Measurements from ENCODE around the gene VIT. TPM values are rescaled to one million over a fixed set of nuclear protein-coding genes. Genes with fewer than 3 reads are reported as not detected.

Gene VIT
- polyA plus RNA-seq, 3 donors = not detected

DNA sequence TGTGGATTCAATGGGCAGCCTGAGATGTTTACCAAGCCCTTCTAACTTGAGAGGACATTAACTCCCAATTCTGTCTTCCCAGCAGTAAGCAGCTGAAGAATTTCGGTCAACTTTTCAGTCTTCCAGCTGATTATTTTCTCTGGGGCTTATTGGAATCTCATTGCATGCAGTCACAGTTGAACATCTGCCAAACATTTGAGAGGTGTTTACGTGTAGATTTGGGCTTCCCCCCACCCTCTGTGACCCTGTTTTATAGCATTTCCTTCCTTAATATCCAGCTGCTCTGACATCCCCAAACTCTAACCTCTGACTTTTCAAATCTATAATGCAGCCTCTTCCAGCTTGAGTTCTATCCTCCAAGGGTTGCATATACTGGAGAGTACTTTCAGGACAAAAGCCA, 16.5 kb upstream of the VIT start:
- peaks cover 0 to 4% of the 10 kb centered on the region in 2 donors for H3K36me3 Mint-ChIP-seq
- no peak overlapping the region for H3K4me3 Mint-ChIP-seq
- Histone ChIP-seq H3K27me3 (ENCODE audit: control insufficient read depth in 2 of 2, insufficient read depth in 2 of 2, low read length in 2 of 2) (no peaks in the 10 kb centered on the region), H3K36me3 (replicated peaks in 1 of 2; ENCODE audit: control insufficient read depth in 1 of 2, insufficient read depth in 2 of 2, low read length in 2 of 2) (no peaks in the 10 kb centered on the region), H3K9me3 (replicated peaks in 1 of 2; ENCODE audit: control insufficient read depth in 1 of 2, insufficient read depth in 1 of 2, low read length in 2 of 2) (no peaks in the 10 kb centered on the region), H3K27ac (ENCODE audit: low read depth in 1 of 2, low read length in 2 of 2) (no peak overlapping the region), H3K4me3 (replicated peaks in 1 of 3; ENCODE audit: low read depth in 2 of 3, low read length in 3 of 3) (no peak overlapping the region), H3K79me2 (ENCODE audit: insufficient read depth, low read length) (no peaks in the 10 kb centered on the region), H4K20me1 (ENCODE audit: insufficient read depth, low read length) (no peaks in the 10 kb centered on the region), H3K9ac (ENCODE audit: insufficient read depth, low read length, poor library complexity, severe bottlenecking) (no peak overlapping the region), H3K4me2 (replicated peaks; ENCODE audit: extremely low read depth, low read length, poor library complexity, severe bottlenecking) (no peak overlapping the region), H3K4me1 (ENCODE audit: control insufficient read depth in 1 of 2, insufficient read depth in 2 of 2, low read length in 2 of 2) (peaks cover 14 to 18% of the 10 kb centered on the region in 2 donors), H2AFZ (ENCODE audit: insufficient read depth, low read depth, low read length, poor library complexity, severe bottlenecking) (no peak overlapping the region)
- intact Hi-C loops (cut with micrococcal nuclease) = no loop called here
- peaks cover 0 to 3% (median 2%) of the 10 kb centered on the region in 3 donors for H3K27me3 Mint-ChIP-seq (ENCODE audit: low read depth in 3 of 3)
- no CpG with 5 or more reads among the region's 2 CpGs for WGBS (ENCODE audit: insufficient coverage)
- peaks cover 5 to 19% (median 8%) of the 10 kb centered on the region in 7 donors for H3K9me3 Mint-ChIP-seq
- no peak for DNase-seq
- H3K4me1 Mint-ChIP-seq = peaks cover 18% of the 10 kb centered on the region
- TF ChIP-seq, protein P1, sequence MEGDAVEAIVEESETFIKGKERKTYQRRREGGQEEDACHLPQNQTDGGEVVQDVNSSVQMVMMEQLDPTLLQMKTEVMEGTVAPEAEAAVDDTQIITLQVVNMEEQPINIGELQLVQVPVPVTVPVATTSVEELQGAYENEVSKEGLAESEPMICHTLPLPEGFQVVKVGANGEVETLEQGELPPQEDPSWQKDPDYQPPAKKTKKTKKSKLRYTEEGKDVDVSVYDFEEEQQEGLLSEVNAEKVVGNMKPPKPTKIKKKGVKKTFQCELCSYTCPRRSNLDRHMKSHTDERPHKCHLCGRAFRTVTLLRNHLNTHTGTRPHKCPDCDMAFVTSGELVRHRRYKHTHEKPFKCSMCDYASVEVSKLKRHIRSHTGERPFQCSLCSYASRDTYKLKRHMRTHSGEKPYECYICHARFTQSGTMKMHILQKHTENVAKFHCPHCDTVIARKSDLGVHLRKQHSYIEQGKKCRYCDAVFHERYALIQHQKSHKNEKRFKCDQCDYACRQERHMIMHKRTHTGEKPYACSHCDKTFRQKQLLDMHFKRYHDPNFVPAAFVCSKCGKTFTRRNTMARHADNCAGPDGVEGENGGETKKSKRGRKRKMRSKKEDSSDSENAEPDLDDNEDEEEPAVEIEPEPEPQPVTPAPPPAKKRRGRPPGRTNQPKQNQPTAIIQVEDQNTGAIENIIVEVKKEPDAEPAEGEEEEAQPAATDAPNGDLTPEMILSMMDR (IDR thresholded peaks at IDR 0.05) = no peak
- H3K27ac Mint-ChIP-seq = no peak overlapping the region

DNA sequence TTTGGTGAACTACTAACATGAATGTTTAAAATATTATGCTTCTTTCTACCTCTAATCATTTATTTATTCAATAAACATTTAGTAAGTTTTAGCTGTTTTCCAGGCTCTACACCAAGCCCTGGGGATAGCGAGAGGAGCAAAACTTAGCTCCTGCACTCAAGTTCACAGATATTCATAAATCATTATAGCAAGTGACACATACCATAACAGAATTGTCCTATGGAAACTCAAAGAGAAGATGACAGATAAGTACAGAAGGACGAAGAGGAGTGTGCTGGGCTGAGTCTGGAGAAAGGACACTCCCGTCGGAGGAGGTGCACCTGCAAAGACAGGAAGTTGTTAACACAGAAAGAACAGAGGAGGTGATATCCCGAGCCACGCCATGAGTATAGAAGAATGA, 13.9 kb upstream of the VIT start:
- Mint-ChIP-seq H3K4me1 (peaks cover 10% of the 10 kb centered on the region), H3K27me3 (ENCODE audit: low read depth in 3 of 3) (peaks cover 0 to 3% (median 2%) of the 10 kb centered on the region in 3 donors), H3K36me3 (peaks cover 0 to 4% of the 10 kb centered on the region in 2 donors), H3K27ac (no peak overlapping the region), H3K4me3 (no peak overlapping the region), H3K9me3 (peaks cover 5 to 19% (median 8%) of the 10 kb centered on the region in 7 donors)
- H3K79me2 ChIP-seq (ENCODE audit: insufficient read depth, low read length) = no peaks in the 10 kb centered on the region
- TF ChIP-seq, protein P1 (IDR thresholded peaks at IDR 0.05) = no peak
- no peak overlapping the region for H3K4me3 ChIP-seq (replicated peaks in 1 of 3; ENCODE audit: low read depth in 2 of 3, low read length in 3 of 3)
- H3K27ac ChIP-seq (ENCODE audit: low read depth in 1 of 2, low read length in 2 of 2) = no peak overlapping the region
- no peaks in the 10 kb centered on the region for H4K20me1 ChIP-seq (ENCODE audit: insufficient read depth, low read length)
- H3K4me1 ChIP-seq (ENCODE audit: control insufficient read depth in 1 of 2, insufficient read depth in 2 of 2, low read length in 2 of 2) = peaks cover 8 to 9% of the 10 kb centered on the region in 2 donors
- H3K4me2 ChIP-seq (replicated peaks; ENCODE audit: extremely low read depth, low read length, poor library complexity, severe bottlenecking) = no peak overlapping the region
- 90% methylated on average over 5 of the region's 6 CpGs for WGBS (ENCODE audit: insufficient coverage)
- H2AFZ ChIP-seq (ENCODE audit: insufficient read depth, low read depth, low read length, poor library complexity, severe bottlenecking) = no peak overlapping the region
- no peaks in the 10 kb centered on the region for H3K27me3 ChIP-seq (ENCODE audit: control insufficient read depth in 2 of 2, insufficient read depth in 2 of 2, low read length in 2 of 2)
- DNase-seq = no peak
- no peak overlapping the region for H3K9ac ChIP-seq (ENCODE audit: insufficient read depth, low read length, poor library complexity, severe bottlenecking)
- no peaks in the 10 kb centered on the region for H3K9me3 ChIP-seq (replicated peaks in 1 of 2; ENCODE audit: control insufficient read depth in 1 of 2, insufficient read depth in 1 of 2, low read length in 2 of 2)
- intact Hi-C loops (cut with micrococcal nuclease) = no loop called here
- H3K36me3 ChIP-seq (replicated peaks in 1 of 2; ENCODE audit: control insufficient read depth in 1 of 2, insufficient read depth in 2 of 2, low read length in 2 of 2) = no peaks in the 10 kb centered on the region
